Measurements from ENCODE around the gene PRRG2.

GRCh38 chr19:49590971-49591730 lies 10.0 kb downstream of the PRRG2 start, which contains the start of gene PRR12:
- no peak for TF ChIP-seq TSHZ1 (tag by site-specific recombination; IDR thresholded peaks at IDR 0.05; ENCODE audit: borderline replicate concordance)
- TF ChIP-seq ZSCAN16 (tag by site-specific recombination; IDR thresholded peaks at IDR 0.05): no peak
- TF ChIP-seq ZNF501 (tag by site-specific recombination; IDR thresholded peaks at IDR 0.05): no peak
- no peak; the same call in 1 of the 2 replicates for TF ChIP-seq PATZ1 (tag by site-specific recombination; IDR thresholded peaks at IDR 0.05)
- no peak for TF ChIP-seq ZNF350 (tag by site-specific recombination; IDR thresholded peaks at IDR 0.05)
- no peak for TF ChIP-seq CTCF (tag by site-specific recombination; IDR thresholded peaks at IDR 0.05)
- no peak for TF ChIP-seq MEIS1 (CRISPR knock-in tag; IDR thresholded peaks at IDR 0.05; ENCODE audit: borderline replicate concordance)
- TF ChIP-seq ZBTB20 (tag by site-specific recombination; IDR thresholded peaks at IDR 0.05): no peak
- no peak for TF ChIP-seq REPIN1 (tag by site-specific recombination; IDR thresholded peaks at IDR 0.05; ENCODE audit: low read depth)
- TF ChIP-seq ZNF621 (tag by site-specific recombination; IDR thresholded peaks at IDR 0.05): no peak

Measured in HEK293 (cell line).